EL (cell line): ENCODE results near the gene MBP.

Source experiments
- DNase-seq: peaks from one replicate; pipeline ENCODE4 v3.0.0-alpha.2; 2016

MBP gene

DNA sequence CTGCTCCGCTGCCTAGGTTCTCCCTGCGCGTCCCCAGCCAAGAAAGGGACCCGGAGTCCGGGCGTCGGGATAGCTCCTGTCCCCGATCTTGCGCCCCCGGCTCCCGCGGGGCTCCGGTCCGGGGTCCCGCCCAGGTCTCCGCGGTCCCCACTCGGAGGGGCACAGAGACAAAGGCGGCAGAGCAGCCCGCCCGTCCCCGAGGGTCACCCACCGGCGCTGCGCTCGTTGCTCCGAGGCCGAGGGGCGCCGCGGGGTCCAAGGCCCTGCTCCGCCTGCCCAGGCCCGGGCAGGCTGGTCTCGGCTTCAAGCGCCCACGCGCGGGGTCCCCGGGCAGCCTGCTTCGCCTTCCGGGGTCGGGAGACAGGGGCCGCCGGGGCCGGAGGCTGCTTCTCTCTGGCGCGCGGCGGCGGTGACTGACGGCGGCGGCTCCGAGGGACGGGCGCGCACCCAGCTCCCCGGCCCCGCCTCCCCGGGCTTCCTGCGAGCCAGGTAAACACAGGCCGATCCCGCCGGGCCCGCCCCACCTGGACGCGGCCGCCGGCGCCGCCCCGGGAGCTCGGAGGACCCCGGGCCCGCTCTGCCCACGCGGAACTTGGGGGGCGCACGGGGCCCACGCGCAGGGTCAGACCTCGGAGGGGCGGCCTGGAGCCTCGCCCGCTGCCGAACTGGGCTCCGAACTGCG, at the start of gene MBP:
Gene MBP, minus strand, starts transcription at position 415 of the 682 bp plus-strand sequence. CDS start 27,522 bp downstream, outside the sequence.
- DNase-seq: no peak

DNA sequence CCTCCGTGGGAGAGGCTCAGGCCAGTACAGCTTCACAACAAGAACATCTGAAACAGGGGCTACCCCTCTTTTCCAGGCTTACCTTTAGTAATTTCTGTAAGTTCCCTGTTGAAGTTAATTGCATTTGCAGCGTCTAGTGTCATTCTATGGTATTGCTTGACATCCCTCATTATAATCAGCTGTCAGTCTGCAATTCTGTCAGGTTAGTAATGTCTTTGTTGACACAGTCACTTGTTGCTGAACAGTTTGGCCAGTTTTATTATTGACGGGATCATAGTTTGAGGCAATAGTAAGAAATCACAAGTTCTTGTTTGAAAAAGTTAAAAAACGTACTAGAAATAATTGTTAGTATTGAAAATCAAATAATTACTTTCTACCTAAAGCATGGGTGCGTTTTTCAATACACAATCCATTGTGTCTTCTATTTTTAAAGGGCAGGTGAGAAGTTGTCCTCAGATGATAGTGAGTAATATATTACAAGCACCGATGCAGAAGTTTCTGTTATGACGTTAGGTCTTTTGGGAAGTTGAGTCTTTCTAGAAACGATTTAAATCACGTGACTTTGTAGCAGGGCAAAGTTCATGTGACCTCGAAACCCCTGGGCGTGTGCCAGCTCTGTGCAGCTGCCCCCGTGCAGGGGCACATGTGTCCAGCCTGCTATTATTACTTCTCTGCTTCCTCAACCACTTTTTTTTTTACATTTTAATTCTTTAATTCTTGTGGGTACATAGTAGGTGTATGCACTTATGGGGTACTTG, 49.5 kb upstream of the MBP start:
- DNase-seq: no peak

DNA sequence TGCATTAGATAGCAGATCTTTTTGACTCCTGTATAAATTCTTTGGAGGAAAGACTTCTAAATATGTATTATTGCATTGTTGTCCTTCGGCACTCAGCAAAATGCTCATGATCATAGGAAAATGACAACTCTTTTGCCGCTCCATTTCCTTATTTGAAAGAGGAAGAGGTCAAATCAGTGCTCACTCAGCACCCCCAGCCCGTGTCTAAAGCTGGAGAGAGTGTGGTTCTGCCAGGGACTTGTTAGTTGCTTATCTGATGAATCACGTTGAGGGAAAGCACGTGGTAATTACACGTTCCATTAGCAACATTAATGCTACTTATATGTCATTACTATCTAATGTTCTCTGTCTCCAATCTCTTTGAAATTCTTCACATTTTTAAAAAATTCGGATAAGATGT, 46.0 kb upstream of the MBP start:
- DNase-seq: peak; percentile 30

DNA sequence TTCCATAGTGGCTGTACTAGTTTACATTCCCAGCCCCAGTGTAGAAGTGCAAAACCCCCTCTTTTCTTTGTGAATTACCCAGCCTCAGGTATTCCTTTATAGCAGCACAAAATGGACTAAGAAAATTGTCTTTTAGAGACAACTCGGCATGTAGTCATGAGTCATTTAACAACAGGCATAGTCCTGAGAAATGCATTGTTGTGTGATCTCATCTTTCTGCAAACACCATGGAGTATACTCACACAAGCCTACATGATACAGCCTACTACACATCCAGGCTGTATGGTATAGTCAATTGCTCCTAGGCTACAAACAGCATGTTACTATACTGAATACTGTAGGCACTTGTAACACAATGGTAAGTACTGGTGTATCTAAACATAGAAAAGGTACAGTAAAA, 44.4 kb upstream of the MBP start:
- peak; percentile 44 for DNase-seq

DNA sequence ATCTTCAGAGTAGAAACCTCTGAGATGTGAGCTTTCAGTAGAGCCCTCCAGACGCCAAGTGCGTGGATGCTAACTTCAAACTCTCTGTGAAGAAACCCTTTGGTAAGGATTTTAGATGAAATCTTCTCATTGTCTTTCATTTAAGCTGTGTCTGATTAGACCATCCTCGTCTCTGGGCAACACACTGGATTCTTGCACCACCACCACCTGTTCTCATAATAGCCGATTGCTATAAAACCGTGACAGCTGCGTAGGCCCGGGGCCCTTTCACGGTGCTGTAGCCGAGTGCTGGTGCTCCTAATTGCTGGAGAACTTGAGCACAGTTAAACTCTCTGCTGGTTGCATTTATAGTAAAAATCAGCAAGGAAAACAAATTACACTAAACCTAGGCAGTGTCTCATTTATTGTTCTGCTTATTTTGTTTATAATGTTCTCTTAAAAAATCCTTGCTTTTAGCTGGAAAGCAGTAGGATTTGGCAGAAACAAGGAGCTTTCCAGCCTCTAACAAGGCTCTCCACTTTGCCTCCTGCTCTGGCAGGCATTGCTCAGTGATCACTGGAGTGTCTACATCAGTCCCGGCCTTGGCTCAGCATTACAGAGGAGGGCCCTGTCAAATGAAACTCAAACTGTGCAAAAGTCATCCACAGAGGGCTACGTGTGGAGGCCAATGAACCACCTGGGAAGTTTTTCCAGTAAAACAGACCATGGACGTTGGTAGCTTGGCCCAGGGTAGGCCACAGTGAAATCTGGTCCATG, 40.9 kb upstream of the MBP start:
- DNase-seq: no peak

DNA sequence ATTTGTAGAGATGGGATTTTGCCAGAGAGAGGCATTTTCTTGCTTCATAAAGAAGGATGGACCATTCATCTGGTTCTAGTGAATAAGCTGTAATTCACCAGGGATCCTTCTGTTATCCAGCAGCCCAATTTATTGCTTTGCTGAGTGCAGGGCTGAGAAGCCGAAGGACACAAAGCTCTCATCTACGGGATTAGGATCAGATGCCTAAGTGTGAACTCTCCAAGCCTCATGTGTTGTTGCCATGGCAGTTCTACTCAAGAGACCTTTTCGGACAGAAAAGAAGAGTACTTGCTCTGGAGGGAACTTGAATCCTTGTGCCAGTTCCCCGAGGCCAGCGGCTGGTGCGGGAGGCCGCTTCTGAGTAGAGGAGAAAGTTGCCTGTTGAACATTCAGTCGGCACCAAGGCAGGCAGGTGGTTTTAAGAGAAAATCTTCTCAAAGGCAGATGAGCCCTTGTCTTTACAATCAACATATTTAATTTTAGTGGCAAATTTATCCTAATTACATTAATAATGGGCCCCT, 38.4 kb upstream of the MBP start:
- no peak for DNase-seq

DNA sequence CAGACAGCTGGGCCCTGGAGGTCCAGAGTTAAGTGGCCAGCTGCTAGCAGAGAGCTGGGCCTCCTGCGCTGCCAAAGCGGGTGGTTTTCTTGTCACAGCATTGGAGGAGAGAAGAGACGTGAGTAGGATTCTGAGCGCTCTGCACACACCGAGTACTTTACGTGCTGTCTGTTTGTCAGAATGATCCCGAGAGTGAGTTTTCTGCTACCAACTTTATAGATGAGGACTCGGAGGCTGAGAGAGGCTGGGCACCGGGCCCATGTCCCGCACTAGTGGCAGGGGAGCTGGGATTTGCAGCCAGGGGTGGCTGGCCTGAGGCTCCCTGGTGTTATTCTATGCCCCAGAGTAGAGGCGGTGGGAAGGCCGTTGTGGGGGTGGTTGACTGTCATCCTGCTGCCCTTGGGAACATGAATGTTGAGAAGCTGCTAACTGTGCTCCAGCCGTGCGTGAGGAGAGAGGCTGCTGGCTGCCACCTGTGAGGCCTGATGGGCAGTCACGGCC, 36.3 kb upstream of the MBP start:
- no peak for DNase-seq

DNA sequence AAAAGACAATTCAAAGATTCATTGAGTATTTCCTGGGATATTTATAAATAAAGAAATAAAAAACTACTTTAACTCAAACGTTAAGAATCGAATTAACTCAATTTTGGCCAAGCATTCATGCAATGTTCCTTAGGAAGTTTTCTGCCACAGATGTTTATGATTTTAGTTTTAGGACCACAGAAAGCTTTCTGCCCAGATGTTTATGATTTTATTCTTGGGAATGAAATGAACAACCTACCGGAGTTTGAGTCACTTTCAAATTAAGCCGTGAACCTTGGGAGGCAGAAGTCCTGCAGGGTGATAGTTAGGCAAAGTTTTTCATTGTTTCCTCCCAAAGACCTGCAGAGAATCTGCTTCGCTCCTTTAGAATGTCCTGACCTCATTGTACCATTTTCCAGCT, 34.7 kb upstream of the MBP start:
- DNase-seq: no peak

DNA sequence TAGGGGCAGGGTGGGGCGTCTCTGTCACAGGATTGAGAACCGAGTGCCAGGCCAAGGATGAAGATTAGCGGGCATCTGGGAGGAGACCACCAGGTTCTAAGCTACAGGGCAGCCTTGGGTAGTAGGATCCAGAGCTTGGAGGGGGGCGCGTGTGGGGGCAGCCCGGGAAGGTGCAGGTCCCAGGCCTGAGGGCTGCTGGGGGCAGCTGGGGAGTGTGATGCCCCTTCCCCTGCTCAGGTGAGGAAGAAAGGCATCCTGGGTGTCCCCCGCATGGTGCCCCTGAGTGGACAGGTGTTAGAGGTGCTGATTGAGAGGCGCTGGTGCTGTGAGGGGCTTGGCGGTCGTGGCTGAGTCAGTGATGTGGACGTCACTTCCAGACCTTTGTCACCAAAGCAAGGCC, 33.9 kb upstream of the MBP start:
- no peak for DNase-seq

DNA sequence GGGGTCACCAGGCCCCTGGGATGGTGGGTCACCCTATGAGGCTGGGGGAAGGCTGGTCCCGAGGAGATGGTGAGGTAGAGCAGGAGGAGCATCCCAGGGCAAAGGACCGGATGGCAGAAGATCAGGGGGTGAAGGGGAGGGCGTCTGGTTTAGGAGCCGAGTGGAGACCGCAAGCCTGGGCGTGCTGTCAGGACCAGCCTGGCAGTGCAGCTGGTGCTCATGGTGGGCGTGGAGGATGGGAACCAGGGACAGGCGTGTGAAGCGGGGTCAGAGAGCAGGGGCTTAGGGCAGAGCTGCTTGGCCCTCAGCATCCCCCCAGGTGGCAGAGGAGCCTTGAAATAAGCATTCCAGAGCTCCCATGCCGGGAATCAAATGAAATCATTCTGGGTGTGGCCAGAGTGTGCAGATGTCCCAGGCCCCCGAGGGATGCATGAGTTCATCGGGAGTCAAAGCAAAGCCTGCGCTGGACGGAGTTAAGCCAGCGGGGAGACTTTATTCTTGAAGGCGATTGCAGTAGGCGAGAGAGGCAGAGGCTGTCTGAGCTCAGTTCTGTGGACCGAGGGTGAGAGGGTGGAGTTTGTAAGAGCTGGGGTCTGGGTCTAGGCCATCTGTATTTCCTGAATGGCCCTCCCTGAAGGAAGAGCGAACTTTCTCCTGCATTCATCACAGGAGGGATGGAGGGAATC, 33.1 kb upstream of the MBP start:
- DNase-seq: peak; percentile 40

DNA sequence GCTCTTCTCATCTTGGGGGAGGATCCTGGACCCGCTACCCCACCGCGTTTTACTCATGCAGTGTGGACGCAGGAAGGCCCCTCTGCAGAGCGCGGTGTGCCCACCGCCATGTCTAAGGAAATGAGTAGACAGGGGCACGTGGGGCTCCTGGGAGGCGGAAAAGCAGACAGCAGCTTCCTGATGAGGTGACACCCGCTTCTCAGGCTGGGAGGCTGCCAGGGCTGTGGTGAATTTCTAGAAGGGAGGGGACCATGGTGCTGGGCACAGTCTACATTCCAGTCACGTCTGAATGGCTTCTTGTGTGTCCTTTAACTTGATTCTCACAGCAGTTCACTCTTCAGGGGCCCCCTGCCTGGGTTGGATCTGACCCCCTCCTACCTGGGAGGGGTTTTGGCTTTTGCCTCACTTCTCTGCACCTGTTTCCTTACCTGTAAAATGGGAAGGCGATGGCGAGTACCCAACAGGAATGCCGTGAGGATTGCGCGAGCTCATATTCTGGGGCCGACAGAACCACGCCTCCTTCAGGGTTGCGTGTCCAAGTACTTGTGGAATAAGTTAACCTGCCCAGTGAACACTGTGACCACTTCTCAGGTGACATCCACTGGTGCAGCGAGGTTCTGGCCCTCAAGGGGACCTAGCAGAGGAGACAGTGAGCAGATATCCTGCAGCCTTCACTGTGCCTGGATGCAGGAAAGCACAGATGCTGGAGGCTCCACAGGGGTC, 32.3 kb upstream of the MBP start:
- DNase-seq: no peak

DNA sequence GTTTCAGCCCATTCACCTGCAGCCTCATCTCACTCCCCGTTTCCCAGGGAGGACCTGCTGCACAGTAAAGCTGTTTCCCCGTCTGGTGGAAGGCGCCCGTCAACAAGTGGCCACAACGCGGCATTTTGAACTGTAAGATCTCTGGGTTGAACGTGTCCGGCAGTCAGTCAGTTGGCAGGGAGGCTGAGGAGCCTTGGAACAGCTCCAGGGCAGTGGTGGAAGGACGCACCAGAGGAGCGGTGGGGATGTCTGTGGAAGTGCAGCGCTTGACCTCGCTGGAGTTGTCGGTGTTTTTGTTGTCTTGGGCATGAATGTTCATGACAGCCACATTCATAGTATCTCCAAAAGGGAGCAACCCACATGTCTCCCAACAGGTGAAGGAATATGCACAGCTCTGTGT, 31.4 kb upstream of the MBP start:
- no peak for DNase-seq

DNA sequence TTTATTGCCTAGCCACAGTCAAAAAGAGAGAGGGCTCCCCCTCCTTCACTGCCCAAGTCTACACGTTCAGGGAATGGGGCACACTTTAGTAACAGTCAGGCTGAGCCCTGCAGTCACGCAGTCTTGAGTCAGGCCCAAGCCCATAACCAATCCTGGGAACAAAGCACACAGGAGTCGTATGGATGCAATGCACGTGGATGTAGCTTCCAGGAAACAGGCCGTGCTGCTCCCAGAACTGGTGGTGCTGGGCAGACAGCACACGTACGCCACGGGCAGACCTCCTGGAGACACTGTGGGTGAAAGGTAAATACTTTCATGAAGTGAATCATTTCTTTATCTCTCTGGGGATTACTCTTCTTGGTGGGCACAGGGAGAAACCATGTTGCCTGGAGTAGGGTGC, 30.0 kb upstream of the MBP start:
- DNase-seq: no peak

DNA sequence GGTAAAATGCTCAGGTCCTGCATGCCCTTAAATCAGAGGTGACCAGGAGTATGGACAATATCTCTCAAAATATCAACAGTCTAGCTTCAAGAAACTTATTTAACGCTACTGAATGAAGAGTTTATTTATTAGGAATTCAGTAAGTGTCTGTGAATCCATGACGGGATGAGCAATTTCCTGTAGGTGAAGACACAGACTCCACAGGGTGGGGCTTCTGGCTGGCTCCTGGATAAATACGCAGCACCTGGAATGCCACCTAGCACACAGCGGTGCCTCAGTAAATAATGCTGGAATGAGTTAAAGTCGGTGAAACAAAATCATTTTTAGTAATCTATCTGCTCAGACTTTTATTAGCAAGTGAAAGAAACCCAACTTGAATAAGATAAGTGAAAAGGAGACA, 29.4 kb upstream of the MBP start:
- no peak for DNase-seq

DNA sequence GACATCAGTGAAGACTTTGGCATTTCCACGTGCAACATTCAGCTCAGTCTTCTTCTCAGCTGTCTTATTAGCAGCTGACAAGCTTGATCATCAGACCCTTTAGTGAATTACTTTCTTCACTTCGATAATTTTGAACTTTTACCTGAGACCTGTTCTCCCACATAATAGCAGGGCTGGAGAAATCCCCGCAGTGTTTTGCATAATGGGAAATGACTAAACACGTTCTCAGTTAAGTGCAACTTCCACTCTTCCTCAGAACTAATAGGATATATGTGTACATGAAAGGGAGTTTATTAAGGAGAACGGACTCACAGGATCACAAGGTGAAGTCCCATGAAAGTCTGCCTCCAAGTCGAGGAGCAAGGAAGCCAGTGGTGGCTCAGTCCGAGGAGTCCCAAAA, 28.8 kb upstream of the MBP start:
- DNase-seq: no peak

DNA sequence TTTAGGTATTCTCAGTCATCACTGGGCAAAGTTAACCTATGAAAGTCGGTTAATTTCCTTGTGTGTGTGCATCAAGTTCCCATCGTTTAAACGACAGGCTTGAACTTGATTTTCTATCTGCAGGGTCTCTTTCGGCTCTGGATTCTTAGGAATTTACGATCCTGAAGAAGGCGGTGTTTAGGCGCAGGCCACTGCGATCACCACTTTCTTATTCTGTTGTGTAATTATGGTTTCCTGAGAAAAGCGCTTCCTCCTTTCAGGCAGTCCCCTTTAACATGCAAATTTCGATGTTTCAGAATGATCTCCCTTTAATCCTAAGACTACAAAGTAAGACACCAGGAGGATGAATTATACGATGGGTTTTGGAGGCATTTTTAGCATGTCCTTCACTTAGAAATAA, 27.9 kb upstream of the MBP start:
- DNase-seq: no peak

DNA sequence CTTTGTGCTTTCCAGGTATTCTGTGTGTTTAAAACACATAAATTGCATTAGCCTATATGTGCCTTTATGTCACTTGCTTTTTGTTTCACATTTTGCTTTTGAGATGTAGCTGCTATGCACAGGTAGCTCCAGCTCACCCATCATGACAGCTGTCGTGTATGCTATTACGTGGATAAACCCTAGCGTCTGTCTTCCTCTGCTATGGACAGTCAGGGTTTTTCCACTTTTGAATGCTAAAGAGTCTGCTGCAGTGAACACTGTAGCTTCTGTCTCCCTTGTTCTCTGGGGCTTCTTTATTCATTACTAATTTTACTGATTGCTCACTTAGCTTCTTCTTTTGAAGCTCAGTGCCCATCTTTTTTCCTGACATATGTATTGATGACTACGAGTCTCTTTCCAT, 24.7 kb upstream of the MBP start:
- no peak for DNase-seq

DNA sequence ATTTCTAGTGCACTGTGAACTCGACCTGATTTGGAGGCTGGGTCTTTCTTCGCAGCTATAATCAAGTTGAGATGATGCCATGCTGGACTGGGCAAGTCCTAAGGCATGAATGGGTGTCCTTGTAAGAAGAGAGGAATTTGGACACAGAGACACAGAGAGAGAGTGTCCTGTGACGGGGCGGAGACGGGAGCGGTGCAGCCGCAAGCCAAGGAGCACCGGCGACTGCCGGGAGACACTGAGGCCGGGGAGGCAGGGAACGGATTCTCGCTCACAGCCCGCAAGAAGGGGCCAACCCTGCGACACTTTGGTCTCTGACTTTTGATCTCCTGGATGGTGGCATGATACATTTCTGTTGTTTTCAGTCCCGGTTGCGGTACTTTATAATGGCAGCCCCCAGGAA, 22.4 kb upstream of the MBP start:
- DNase-seq: no peak

DNA sequence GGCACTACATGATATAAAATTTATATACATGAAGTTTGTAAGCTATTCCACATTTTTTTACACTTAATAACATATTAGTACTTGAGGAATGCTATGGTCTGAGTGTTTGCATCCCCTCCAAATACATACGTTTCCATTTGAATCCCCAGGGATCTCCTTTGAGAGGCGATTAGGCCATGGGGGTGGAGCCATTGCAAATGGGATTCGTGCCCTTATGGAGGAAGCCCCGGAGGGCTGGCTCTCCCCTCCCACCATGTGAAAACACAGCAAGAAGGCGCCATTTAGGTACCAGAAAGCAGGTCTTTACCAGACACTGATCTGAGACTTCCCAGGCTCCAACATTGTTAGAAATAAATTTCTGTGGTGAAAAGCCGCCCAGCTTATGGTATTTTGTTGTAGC, 20.8 kb upstream of the MBP start:
- no peak for DNase-seq

DNA sequence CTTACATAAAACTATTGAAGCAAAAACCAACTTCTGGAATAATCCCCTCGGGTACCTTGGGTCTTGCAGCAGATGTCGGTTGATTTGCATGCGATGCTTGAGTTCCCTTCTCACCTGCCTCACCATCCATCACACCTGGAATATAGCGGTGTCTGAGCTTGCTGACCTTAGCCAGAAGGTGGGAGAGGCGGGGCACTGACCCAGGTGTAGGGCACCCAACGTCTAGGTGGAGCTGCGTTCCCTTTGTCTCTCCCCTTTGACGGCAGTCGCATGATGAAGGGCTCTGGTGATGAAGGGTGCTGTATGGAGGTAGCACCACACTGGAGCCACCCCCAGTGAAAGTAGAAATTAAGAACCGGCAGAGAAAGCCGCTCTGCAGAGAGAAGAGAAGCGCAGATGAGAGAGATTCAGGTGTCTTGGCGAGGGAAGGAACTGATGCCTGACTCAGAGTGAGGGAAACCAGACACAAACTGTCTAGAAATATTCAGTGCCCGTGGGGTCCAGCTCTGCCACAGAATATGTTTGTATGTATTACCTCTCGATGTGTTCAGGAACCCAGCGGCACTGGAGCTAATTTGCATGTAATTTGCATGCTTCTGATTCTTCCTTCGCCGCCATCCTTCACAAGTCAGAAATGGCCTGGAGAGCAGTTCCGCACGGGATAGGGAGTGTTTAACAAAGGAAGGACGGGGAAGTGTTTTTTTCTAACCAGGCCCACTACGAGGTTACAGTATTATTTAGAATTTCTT, 19.4 kb upstream of the MBP start:
- DNase-seq: no peak

DNA sequence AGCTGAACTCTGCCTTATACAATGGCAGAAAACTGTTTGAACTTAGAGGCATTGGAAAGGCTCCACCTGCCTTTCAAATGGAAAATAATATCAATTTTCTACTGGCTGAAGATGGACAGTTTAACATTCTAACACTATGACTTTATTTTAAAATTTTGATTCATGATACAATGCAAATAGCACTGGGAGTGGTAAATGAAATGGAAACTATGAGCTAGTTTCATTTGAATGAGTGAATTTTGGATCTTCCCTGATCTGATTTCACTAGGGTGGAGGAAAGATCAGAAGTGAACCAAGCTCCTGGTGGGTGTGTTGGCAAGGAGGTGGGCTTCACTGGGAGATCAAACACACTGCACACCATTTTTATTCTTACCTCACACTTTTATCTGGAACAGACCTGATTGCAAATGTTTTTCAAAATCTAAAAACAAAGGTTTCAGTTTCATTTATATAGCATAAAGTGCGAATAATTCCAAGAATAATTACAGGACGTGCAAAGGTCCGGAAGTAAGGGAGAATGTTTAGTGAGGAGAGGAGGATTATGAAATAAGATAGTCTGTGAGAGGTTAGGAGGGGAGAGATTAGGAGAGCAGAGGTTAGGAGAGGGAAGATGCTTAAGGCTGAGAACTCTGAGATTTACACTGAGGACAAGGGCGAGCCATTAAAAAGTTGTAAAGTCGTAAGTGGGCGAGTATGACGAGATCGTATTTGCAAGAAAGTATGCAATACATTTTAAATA, 18.6 kb upstream of the MBP start:
- DNase-seq: no peak
